Fibroblast of lung (primary cell): ENCODE data around the gene MTHFD1.

Experiments
- CTCF ChIP-seq, 2 donors: IDR thresholded peaks in 1 of 2; conservative IDR thresholded peaks in 1 of 2; 1 replicate in 1 of 2; 2 replicates in 1 of 2; pipeline ENCODE4 v1.5.1; 2011 to 2012; ENCODE audit warnings: low read length in 2 of 2, control low read depth in 1 of 2, inconsistent platforms in 1 of 2, low read depth in 1 of 2, mild to moderate bottlenecking in 1 of 2
- EZH2 ChIP-seq: IDR thresholded peaks from 2 replicates; pipeline ENCODE4 v1.5.1; 2012; ENCODE audit warnings: low read length, control low read depth, mild to moderate bottlenecking; ENCODE audit errors: missing control alignments

- no peak for TF ChIP-seq CTCF (conservative IDR thresholded peaks at IDR 0.05 in 1 of 2, IDR thresholded peaks at IDR 0.05 in 1 of 2; ENCODE audit: low read depth in 1 of 2, low read length in 2 of 2)
- no peak for TF ChIP-seq EZH2
These were observed 73.1 kb downstream of the MTHFD1 start for GRCh38 chr14:64461221-64461620.
